Lower leg skin (tissue), 4 donors: ENCODE data around the gene CCDC57. TPM values are rescaled to one million over a fixed set of nuclear protein-coding genes. Genes with fewer than 3 reads are reported as not detected.

Source experiments
- DNase-seq, 2 donors: peaks; one replicate each; pipeline ENCODE4 v3.0.0-alpha.2; 2019; ENCODE audit warnings: low spot score in 2 of 2
- H3K4me3 ChIP-seq: fragments of 200-600 bp; sonication (generic); 2 replicates; pipeline ENCODE4 v1.5.1; 2017; ENCODE audit warnings: mild to moderate bottlenecking, low read depth; ENCODE audit not compliant: poor library complexity, severe bottlenecking
- CTCF ChIP-seq, 3 donors: fragments of 450-650 bp; IDR thresholded peaks; one replicate each; pipeline ENCODE4 v1.5.1; 2016; ENCODE audit warnings: antibody characterized with exemption in 3 of 3, mild to moderate bottlenecking in 3 of 3, moderate library complexity in 2 of 3
- POLR2A ChIP-seq, 2 donors: fragments of 450-650 bp; IDR thresholded peaks; one replicate each; pipeline ENCODE4 v1.6.1; 2016 to 2017; ENCODE audit warnings: antibody characterized with exemption in 2 of 2, mild to moderate bottlenecking in 1 of 2, moderate library complexity in 1 of 2
- WGBS, 2 donors: methylation state at CpG; one replicate each; pipeline ENCODE4 v1.1.5; 2018; 5-methylcytosine and 5-hydroxymethylcytosine counted together
- intact Hi-C: fragments of 100-400 bp; cut with DNase I; formaldehyde crosslinking; loops from one replicate; pipeline ENCODE4 v1.15.0; 2023; ENCODE audit warnings: low total_unique reads
- total RNA-seq, 4 donors: library from RNA; depleted of rRNA; stranded (reverse); fragments of >200 nt; gene quantifications; one replicate each; pipeline ENCODE4 v1.1.0, GENCODE V29; 2016

Gene CCDC57
- total RNA-seq, 4 donors from 2014 or later, result 16.0 to 33.5 (median 31.5) TPM

- WGBS, 2 donors, result 71 to 75% methylated on average over 14 to 16 of the region's 22 CpGs
- intact Hi-C loops, result no loop called here
- H3K4me3 ChIP-seq, result no peak overlapping the region
- no peak for DNase-seq
- no peak for TF ChIP-seq POLR2A (IDR thresholded peaks at IDR 0.05)
Measured at GRCh38 chr17:82151106-82151957, 61.3 kb downstream of the CCDC57 start.

GRCh38 chr17:82149401-82150099, 63.1 kb downstream of the CCDC57 start:
- H3K4me3 ChIP-seq, result no peak overlapping the region
- DNase-seq, result no peak
- intact Hi-C loops, result no loop called here
- 68 to 71% methylated on average over 22 to 26 of the region's 27 CpGs for WGBS, 2 donors
- no peak for TF ChIP-seq CTCF (IDR thresholded peaks at IDR 0.05)
- no peak for TF ChIP-seq POLR2A (IDR thresholded peaks at IDR 0.05)

GRCh38 chr17:82148997-82149396, 63.6 kb downstream of the CCDC57 start:
- WGBS, 2 donors, result 92 to 93% methylated on average over 2 of the region's 2 CpGs
- DNase-seq, result no peak
- TF ChIP-seq CTCF (IDR thresholded peaks at IDR 0.05) (no peak), POLR2A (IDR thresholded peaks at IDR 0.05) (no peak)
- intact Hi-C loops, result no loop called here
- no peak overlapping the region for H3K4me3 ChIP-seq

- DNase-seq, result no peak
- no peak overlapping the region for H3K4me3 ChIP-seq
- TF ChIP-seq CTCF (IDR thresholded peaks at IDR 0.05) (no peak), POLR2A (IDR thresholded peaks at IDR 0.05) (no peak)
- WGBS, 2 donors, result 95 to 100% methylated on average over 1 of the region's 1 CpG
- intact Hi-C loops, result no loop called here
Measured at GRCh38 chr17:82148011-82148410, 64.6 kb downstream of the CCDC57 start.

- H3K4me3 ChIP-seq, result no peak overlapping the region
- intact Hi-C loops, result no loop called here
- no peak for DNase-seq
- TF ChIP-seq POLR2A (IDR thresholded peaks at IDR 0.05), result no peak
- no peak for TF ChIP-seq CTCF (IDR thresholded peaks at IDR 0.05)
- WGBS, 2 donors, result 86 to 88% methylated on average over 18 of the region's 18 CpGs
Measured at GRCh38 chr17:82146663-82147654, 65.7 kb downstream of the CCDC57 start.
